ENCODE results near the gene ARID5B. TPM values are rescaled to one million over a fixed set of nuclear protein-coding genes. Genes with fewer than 3 reads are reported as not detected.

ARID5B gene
- total and polyA plus RNA-seq, 2 experiments from 2014 or later = 1.3 to 1.6 TPM

GRCh38 chr10:62075414-62075813, 173.9 kb downstream of the ARID5B start (continued):
- TF ChIP-seq, protein P1, sequence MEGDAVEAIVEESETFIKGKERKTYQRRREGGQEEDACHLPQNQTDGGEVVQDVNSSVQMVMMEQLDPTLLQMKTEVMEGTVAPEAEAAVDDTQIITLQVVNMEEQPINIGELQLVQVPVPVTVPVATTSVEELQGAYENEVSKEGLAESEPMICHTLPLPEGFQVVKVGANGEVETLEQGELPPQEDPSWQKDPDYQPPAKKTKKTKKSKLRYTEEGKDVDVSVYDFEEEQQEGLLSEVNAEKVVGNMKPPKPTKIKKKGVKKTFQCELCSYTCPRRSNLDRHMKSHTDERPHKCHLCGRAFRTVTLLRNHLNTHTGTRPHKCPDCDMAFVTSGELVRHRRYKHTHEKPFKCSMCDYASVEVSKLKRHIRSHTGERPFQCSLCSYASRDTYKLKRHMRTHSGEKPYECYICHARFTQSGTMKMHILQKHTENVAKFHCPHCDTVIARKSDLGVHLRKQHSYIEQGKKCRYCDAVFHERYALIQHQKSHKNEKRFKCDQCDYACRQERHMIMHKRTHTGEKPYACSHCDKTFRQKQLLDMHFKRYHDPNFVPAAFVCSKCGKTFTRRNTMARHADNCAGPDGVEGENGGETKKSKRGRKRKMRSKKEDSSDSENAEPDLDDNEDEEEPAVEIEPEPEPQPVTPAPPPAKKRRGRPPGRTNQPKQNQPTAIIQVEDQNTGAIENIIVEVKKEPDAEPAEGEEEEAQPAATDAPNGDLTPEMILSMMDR (conservative IDR thresholded peaks at IDR 0.05; ENCODE audit: low read depth in 2 of 2) = no peak
- TF ChIP-seq EZH2phosphoT487 (IDR thresholded peaks at IDR 0.05; ENCODE audit: unreplicated experiment) (no peak), STAT1 (IDR thresholded peaks at IDR 0.05; ENCODE audit: unreplicated experiment) (no peak), POLR2AphosphoS5 (IDR thresholded peaks at IDR 0.05; ENCODE audit: low read depth) (no peak)

GRCh38 chr10:62075912-62076311, 174.4 kb downstream of the ARID5B start:
- Mint-ChIP-seq H3K9me3 (no peaks in the 10 kb centered on the region), H3K4me3 (no peak overlapping the region), H3K36me3 (ENCODE audit: low read depth) (no peaks in the 10 kb centered on the region), H3K27me3 (ENCODE audit: insufficient read depth, low read depth, poor library complexity) (no peaks in the 10 kb centered on the region), H3K27ac (no peak overlapping the region), H3K4me1 (0 out of 3 replicates have a peak, but pooled peaks cover 2% of the 10 kb centered on the region)
- no peak overlapping the region for H3K27ac ChIP-seq (ENCODE audit: low read depth)
- ATAC-seq = no peak
- no peaks in the 10 kb centered on the region for H4K20me1 ChIP-seq (replicated peaks; ENCODE audit: insufficient read depth)
- no peak for DNase-seq (ENCODE audit: low spot score)
- H3K4me2 ChIP-seq = no peak overlapping the region
- no peaks in the 10 kb centered on the region for H3K27me3 ChIP-seq (ENCODE audit: insufficient read depth)
- no peaks in the 10 kb centered on the region for H3K4me1 ChIP-seq (ENCODE audit: insufficient read depth)
- H2AFZ ChIP-seq = no peak overlapping the region
- 0 out of 2 replicates have a peak, but pooled peaks cover 10% of the 10 kb centered on the region for H3K9me2 ChIP-seq (ENCODE audit: insufficient read depth)
- H3K4me3 ChIP-seq = no peak overlapping the region
- TF ChIP-seq ZNF331 (CRISPR knock-in tag; IDR thresholded peaks at IDR 0.05; ENCODE audit: low read depth) (no peak), ZNF114 (CRISPR knock-in tag; IDR thresholded peaks at IDR 0.05) (no peak)
- H3K36me3 ChIP-seq (ENCODE audit: insufficient read depth) = no peaks in the 10 kb centered on the region
- H3K79me2 ChIP-seq (replicated peaks; ENCODE audit: insufficient read depth) = no peaks in the 10 kb centered on the region
- no peaks in the 10 kb centered on the region for H3F3A ChIP-seq (replicated peaks; ENCODE audit: low read depth)

DNA sequence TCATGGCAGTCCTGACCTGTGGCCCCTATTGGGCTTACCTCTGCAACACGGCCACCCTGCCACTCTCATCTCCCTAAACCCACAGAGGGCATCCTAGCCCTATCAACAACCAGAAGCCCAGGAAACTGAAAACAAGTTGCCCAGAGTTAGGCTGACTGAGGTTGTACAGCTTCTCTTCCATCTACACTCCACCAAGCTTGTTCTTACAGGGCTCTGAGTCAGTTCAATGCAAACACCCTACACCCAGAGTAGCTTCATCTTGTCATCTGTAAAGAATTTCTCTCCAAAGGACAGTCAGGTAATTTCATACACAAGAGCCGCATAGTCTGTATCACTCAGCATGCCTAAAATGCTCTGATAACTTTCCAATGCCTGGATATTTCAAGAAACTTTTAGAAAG, 175.4 kb downstream of the ARID5B start:
- H3F3A ChIP-seq (replicated peaks; ENCODE audit: low read depth) = no peaks in the 10 kb centered on the region
- no peak overlapping the region for H3K4me2 ChIP-seq
- H3K27ac ChIP-seq (ENCODE audit: low read depth) = no peak overlapping the region
- H3K4me3 ChIP-seq = no peak overlapping the region
- H4K20me1 ChIP-seq (replicated peaks; ENCODE audit: insufficient read depth) = no peaks in the 10 kb centered on the region
- no peaks in the 10 kb centered on the region for H3K27me3 ChIP-seq (ENCODE audit: insufficient read depth)
- no peak overlapping the region for H2AFZ ChIP-seq
- no peak overlapping the region for H3K4me3 Mint-ChIP-seq
- H3K79me2 ChIP-seq (replicated peaks; ENCODE audit: insufficient read depth) = no peaks in the 10 kb centered on the region
- 0 out of 3 replicates have a peak, but pooled peaks cover 2% of the 10 kb centered on the region for H3K4me1 Mint-ChIP-seq
- H3K27me3 Mint-ChIP-seq (ENCODE audit: insufficient read depth, low read depth, poor library complexity) = no peaks in the 10 kb centered on the region
- TF ChIP-seq, protein P1 (conservative IDR thresholded peaks at IDR 0.05; ENCODE audit: low read depth in 2 of 2) = peak in 1 of 2 experiments; percentile 41; a peak in 2 of 4 replicates
- no peak for TF ChIP-seq CREB1 (CRISPR knock-in tag; IDR thresholded peaks at IDR 0.05; ENCODE audit: low read depth)
- no peaks in the 10 kb centered on the region for H3K4me1 ChIP-seq (ENCODE audit: insufficient read depth)
- H3K36me3 Mint-ChIP-seq (ENCODE audit: low read depth) = no peaks in the 10 kb centered on the region
- DNase-seq (ENCODE audit: low spot score) (no peak), ATAC-seq (peak; percentile 56; the same call in 2 of the 3 replicates)
- H3K36me3 ChIP-seq (ENCODE audit: insufficient read depth) = no peaks in the 10 kb centered on the region
- 0 out of 2 replicates have a peak overlapping the region, but pooled peaks have one; percentile 6 for H3K27ac Mint-ChIP-seq
- H3K9me3 Mint-ChIP-seq = no peaks in the 10 kb centered on the region
- 0 out of 2 replicates have a peak, but pooled peaks cover 10% of the 10 kb centered on the region for H3K9me2 ChIP-seq (ENCODE audit: insufficient read depth)

Data from GM23338 (cell line).